HEK293T (cell line): ENCODE results near the gene KAT2A.
"Not testable (repeated sequence)": the region's sequence is repeated elsewhere in the genome, so short reads cannot be mapped to it uniquely, and the experiment has no call there.

Experiments used
- CTCF ChIA-PET: fragments of 350-600 bp; formaldehyde crosslinking; extraction: SDS; loops from one replicate; lab custom pipeline; 2021; ENCODE audit warnings: antibody characterized with exemption, inconsistent platforms; lab: Yijun Ruan, JAX
- POLR2A ChIA-PET: fragments of 350-600 bp; formaldehyde crosslinking; extraction: SDS; loops from one replicate; lab custom pipeline; 2020; ENCODE audit warnings: antibody characterized with exemption, inconsistent platforms; lab: Yijun Ruan, JAX
- DNase-seq: peaks from one replicate; pipeline ENCODE4 v3.0.0; 2012; ENCODE audit warnings: mixed read lengths; ENCODE audit errors: extremely low spot score
- ARNT ChIP-seq: fragments of 450-650 bp; IDR thresholded peaks from 2 replicates; pipeline ENCODE4 v1.6.1; 2017; ENCODE audit warnings: mild to moderate bottlenecking
- BHLHE40 ChIP-seq: fragments of 450-650 bp; IDR thresholded peaks from 2 replicates; pipeline ENCODE4 v1.6.1; 2016; ENCODE audit warnings: mild to moderate bottlenecking, moderate library complexity, borderline replicate concordance
- CTBP1 ChIP-seq: fragments of 450-650 bp; IDR thresholded peaks from 2 replicates; pipeline ENCODE4 v1.6.1; 2016; ENCODE audit warnings: borderline replicate concordance
- ELF4 ChIP-seq: fragments of 450-650 bp; IDR thresholded peaks from 2 replicates; pipeline ENCODE4 v1.6.1; 2017; ENCODE audit warnings: antibody characterized with exemption
- FOXA1 ChIP-seq: fragments of 450-650 bp; IDR thresholded peaks from 2 replicates; pipeline ENCODE4 v1.6.1; 2016; ENCODE audit warnings: mild to moderate bottlenecking
- FOXK2 ChIP-seq: fragments of 450-650 bp; IDR thresholded peaks from 2 replicates; pipeline ENCODE4 v1.6.1; 2016; ENCODE audit warnings: mild to moderate bottlenecking
- FOXM1 ChIP-seq: fragments of 450-650 bp; IDR thresholded peaks from 2 replicates; pipeline ENCODE4 v1.6.1; 2017; ENCODE audit warnings: mild to moderate bottlenecking, borderline replicate concordance
- HDGF ChIP-seq: fragments of 450-650 bp; IDR thresholded peaks from 2 replicates; pipeline ENCODE4 v1.6.1; 2017; ENCODE audit warnings: antibody characterized with exemption, borderline replicate concordance
- L3MBTL2 ChIP-seq: fragments of 450-650 bp; conservative IDR thresholded peaks from 2 replicates; pipeline ENCODE4 v1.6.1; 2016; ENCODE audit warnings: mild to moderate bottlenecking
- LEF1 ChIP-seq: fragments of 450-650 bp; IDR thresholded peaks from 2 replicates; pipeline ENCODE4 v1.6.1; 2017; ENCODE audit warnings: mild to moderate bottlenecking, borderline replicate concordance
- NFRKB ChIP-seq: fragments of 450-650 bp; IDR thresholded peaks from 2 replicates; pipeline ENCODE4 v1.6.1; 2016; ENCODE audit warnings: mild to moderate bottlenecking, moderate library complexity
- PKNOX1 ChIP-seq: fragments of 450-650 bp; IDR thresholded peaks from 2 replicates; pipeline ENCODE4 v1.6.1; 2016
- SP1 ChIP-seq: fragments of 450-650 bp; IDR thresholded peaks from 2 replicates; pipeline ENCODE4 v1.6.1; 2017
- SUZ12 ChIP-seq: fragments of 450-650 bp; IDR thresholded peaks from 2 replicates; pipeline ENCODE4 v1.6.1; 2016; ENCODE audit warnings: mild to moderate bottlenecking
- TARDBP ChIP-seq: fragments of 450-650 bp; IDR thresholded peaks from 2 replicates; pipeline ENCODE4 v1.6.1; 2016
- ZNF384 ChIP-seq: fragments of 450-650 bp; IDR thresholded peaks from 2 replicates; pipeline ENCODE4 v1.6.1; 2016

KAT2A gene

GRCh38 chr17:42163113-42163512 is 41.9 kb upstream of the KAT2A start:
- DNase-seq: peak; percentile 71
- ChIA-PET POLR2A (no interaction called here), CTCF (interaction anchor here (0.9 to 1.3 kb wide), 4 partner anchors 9 to 59 kb away, joined by 3 to 7 read pairs (median 4); partner anchors contain the start of gene KCNH4)
- TF ChIP-seq HDGF (0 out of 2 replicates have a peak, but pooled peaks have one; percentile 31), PKNOX1 (peak; percentile 46), BHLHE40 (no peak)

GRCh38 chr17:42160531-42160910 is 39.4 kb upstream of the KAT2A start:
- CTCF ChIA-PET: interaction anchor here (0.6 kb wide), 1 partner anchor 27 kb away, joined by 4 read pairs; no protein-coding TSS in a partner anchor
- DNase-seq: no peak
- POLR2A ChIA-PET: interaction anchor here (1.1 kb wide), 1 partner anchor 143 kb away, joined by 4 read pairs; the partner anchor contains the start of gene DNAJC7
- TF ChIP-seq FOXA1 (no peak), FOXK2 (no peak), LEF1 (no peak), L3MBTL2 (no peak), TARDBP (no peak), BHLHE40 (no peak), SP1 (no peak), ZNF384 (no peak), PKNOX1 (no peak), FOXM1 (no peak), CTBP1 (no peak), ARNT (no peak), ELF4 (no peak)

GRCh38 chr17:42159796-42160530 is 38.8 kb upstream of the KAT2A start:
- CTCF ChIA-PET: interaction anchor here (0.6 kb wide), 1 partner anchor 27 kb away, joined by 4 read pairs; no protein-coding TSS in a partner anchor
- DNase-seq: no peak
- POLR2A ChIA-PET: interaction anchor here (1.1 to 1.4 kb wide), 2 partner anchors 39 to 142 kb away, joined by 4 read pairs; partner anchors contain the start of genes DNAJC7 and KAT2A
- TF ChIP-seq TARDBP: no peak
- no peak for TF ChIP-seq CTBP1
- no peak for TF ChIP-seq ZNF384
- no peak for TF ChIP-seq SP1
- TF ChIP-seq NFRKB: no peak

GRCh38 chr17:42155614-42156045 is 34.5 kb upstream of the KAT2A start:
- DNase-seq: no peak
- ChIA-PET CTCF (interaction anchor here (0.7 kb wide), 1 partner anchor 624 kb away, joined by 3 read pairs; no protein-coding TSS in a partner anchor), POLR2A (interaction anchor here (0.6 to 1.0 kb wide), 2 partner anchors 122 to 138 kb away, joined by 3 read pairs; partner anchors contain the start of gene DNAJC7)
- TF ChIP-seq L3MBTL2: peak; percentile 36; the same call in 1 of the 2 replicates
- no peak for TF ChIP-seq ZNF384

GRCh38 chr17:42153919-42154742 is 33.0 kb upstream of the KAT2A start:
- TF ChIP-seq HDGF (no peak), ARNT (no peak), NFRKB (no peak)
- POLR2A ChIA-PET: interaction anchor here (0.8 to 1.2 kb wide), 5 partner anchors 11 to 34 kb away, joined by 3 to 4 read pairs (median 4); no protein-coding TSS in a partner anchor
- CTCF ChIA-PET: interaction anchor here (0.7 to 1.4 kb wide), 3 partner anchors 9 to 12 kb away, joined by 3 to 5 read pairs (median 3); no protein-coding TSS in a partner anchor
- DNase-seq: no peak

GRCh38 chr17:42146911-42147607 is 25.9 kb upstream of the KAT2A start:
- POLR2A ChIA-PET: no interaction called here
- no peak for TF ChIP-seq CTBP1
- no peak for TF ChIP-seq ARNT
- TF ChIP-seq L3MBTL2: no peak
- TF ChIP-seq TARDBP: no peak
- no peak for TF ChIP-seq PKNOX1
- no peak for TF ChIP-seq FOXA1
- TF ChIP-seq FOXM1: no peak
- no peak for TF ChIP-seq SUZ12
- TF ChIP-seq ZNF384: no peak
- DNase-seq: no peak
- CTCF ChIA-PET: interaction anchor here (0.5 to 0.6 kb wide), 2 partner anchors 63 to 174 kb away, joined by 3 read pairs; no protein-coding TSS in a partner anchor

- not testable (repeated sequence) for DNase-seq
- POLR2A ChIA-PET: interaction anchor here (0.9 to 1.8 kb wide), 3 partner anchors 11 to 126 kb away, joined by 4 to 6 read pairs (median 6); partner anchors contain the start of genes DNAJC7 and KAT2A
- CTCF ChIA-PET: interaction anchor here (0.9 kb wide), 1 partner anchor 11 kb away, joined by 5 read pairs; no protein-coding TSS in a partner anchor
These were observed 22.0 kb upstream of the KAT2A start for GRCh38 chr17:42143138-42143537.
